ENCODE measurements around the gene PDE4DIP.
"Not testable (repeated sequence)": the region's sequence is repeated elsewhere in the genome, so short reads cannot be mapped to it uniquely, and the experiment has no call there.

Gene PDE4DIP

DNA sequence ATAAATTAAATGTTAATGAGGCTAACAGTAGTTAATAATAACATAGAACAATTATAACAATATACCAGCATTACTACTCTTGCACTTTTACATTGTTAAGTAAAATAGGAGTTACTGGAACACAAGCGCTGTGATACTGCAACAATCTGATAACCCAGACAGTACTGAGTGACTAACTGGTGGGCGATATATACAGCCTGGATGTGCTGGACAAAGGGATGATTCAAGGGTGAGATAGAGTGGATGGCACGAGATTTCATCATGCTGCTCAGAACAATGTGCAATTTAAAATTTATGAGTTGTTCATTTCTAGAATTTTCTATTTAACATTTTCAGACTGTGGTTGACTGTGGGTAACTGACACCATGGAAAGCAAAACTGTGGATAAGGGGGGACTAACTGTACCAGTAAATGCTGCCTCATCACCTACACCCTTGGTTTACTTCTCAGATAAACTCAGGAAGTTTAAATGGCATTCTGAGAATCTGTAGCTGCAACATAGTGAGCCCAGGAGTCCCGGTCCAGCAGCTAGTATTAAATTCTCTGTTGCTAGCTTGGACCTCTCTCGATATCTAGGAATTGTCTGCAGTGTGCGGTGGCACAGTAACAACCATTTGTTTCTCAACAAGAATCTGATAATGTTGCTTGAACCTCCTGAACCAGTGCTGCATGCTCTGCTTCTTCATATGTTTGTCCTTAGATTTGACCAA, 24.9 kb downstream of the PDE4DIP start:
- DNase-seq (ENCODE audit: low spot score); FAIRE-seq: not testable (repeated sequence)

DNA sequence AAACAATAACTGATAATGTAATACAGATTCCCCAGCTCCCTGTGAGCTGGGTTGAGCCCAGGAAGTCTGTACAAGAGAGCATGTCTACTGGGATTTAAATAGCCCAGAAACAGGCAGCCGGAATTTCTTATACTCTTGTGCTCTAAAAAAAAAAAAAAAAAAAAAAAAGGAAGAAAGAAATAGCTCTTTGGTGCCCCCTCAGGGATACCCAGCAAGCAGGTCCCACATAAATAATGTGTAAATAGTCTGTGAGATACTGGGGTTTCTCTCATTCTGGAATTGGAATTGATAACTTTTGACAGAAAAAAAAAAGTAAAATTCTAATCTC, 25.4 kb downstream of the PDE4DIP start:
- not testable (repeated sequence) for FAIRE-seq; DNase-seq (ENCODE audit: low spot score)

DNA sequence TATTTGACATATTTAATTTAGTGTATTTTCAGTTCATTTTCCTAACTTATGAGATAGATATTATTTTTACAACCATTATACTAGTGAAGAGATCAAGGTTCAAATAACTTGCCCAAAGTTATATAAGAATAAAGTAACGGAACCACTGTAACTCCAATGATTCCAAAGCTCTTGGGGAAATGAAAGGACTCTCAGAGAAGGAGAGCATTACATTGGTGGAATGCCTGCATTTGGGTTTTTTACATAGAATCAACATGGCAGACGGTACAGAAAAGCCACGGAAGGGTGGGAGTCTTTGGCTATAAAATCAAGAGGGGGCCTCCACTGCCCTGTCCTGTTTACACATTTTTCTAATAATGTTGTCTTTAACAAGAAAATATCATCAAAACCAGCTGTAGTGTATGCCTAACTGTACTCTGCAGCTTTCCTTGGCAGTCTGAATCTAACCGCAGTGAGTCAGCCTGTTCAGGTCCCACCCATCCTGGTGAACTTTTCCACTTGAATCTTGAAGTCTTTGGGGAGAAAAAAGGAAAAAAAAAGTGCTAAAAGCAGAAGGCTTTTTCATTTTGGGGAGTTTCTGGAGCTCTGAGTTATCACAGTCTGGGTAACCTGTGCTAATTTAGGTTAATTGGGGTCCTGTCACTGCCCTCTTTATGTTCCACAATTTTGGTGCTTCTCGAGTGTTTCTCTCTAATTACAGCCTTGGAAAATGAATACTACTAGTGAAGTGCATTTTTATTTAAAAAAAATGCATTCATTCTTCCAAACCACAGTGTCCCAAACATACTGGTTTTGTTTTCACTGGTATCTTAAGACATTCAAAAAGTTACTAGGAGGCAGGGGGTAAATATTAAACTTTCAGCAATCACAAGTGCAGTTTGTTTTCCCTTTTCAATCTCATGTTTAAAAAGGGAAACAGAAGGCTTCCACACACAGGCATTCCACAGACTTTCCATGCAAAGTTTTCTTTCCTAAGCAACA, 30.5 kb downstream of the PDE4DIP start:
- not testable (repeated sequence) for FAIRE-seq

DNA sequence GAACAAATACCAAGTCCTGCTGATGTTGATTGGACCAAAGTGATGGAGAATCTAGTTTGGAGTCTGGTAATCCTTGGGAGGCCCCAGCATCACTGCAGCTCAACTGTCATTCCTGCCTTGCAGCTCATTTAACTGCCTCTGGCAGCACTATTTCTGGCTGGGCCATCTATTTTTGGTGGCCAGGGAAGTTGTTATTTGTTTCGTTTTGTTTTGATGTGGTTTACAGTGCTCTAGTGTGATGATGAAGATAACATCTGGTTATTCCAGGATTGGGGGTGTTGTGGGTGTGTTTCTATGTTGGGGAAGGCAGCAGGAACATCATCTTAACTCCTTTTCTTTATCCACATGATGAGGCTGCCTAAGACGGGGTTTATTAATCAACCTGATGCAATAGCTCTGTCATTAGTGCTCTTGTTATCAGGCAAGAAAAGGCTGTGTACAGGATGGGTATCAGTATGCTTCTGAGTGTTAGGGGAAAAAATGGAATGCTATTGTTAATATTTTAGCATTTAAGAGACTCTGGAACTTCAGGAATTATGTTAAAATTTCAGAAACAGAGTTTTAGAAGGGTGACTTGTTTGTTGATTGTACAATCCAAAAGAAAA, 35.7 kb downstream of the PDE4DIP start:
- not testable (repeated sequence) for FAIRE-seq

More for the DNA sequence above, 30.5 kb downstream of the PDE4DIP start:
- not testable (repeated sequence) for DNase-seq (ENCODE audit: low spot score)

DNA sequence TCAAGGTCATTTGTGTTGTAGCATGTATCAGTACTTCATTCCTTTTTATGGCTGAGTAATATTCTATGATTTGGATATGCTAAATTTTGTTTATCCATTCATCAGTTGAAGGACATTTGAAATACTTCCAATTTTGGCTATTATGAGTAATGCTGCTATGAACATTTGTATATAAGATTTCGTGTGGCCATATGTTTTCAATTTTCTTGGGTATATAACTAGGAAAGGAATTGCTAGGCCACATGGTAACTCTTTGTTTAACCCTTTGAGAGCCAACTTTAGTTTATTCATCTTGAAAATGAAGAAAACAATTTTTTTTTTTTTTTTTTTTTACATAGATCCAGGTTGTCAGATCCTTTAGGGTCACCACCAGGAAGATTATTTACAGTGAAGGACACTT, 37.0 kb downstream of the PDE4DIP start:
- not testable (repeated sequence) for FAIRE-seq; DNase-seq (ENCODE audit: low spot score)

More for the DNA sequence above, 35.7 kb downstream of the PDE4DIP start:
- DNase-seq (ENCODE audit: low spot score) = not testable (repeated sequence)

DNA sequence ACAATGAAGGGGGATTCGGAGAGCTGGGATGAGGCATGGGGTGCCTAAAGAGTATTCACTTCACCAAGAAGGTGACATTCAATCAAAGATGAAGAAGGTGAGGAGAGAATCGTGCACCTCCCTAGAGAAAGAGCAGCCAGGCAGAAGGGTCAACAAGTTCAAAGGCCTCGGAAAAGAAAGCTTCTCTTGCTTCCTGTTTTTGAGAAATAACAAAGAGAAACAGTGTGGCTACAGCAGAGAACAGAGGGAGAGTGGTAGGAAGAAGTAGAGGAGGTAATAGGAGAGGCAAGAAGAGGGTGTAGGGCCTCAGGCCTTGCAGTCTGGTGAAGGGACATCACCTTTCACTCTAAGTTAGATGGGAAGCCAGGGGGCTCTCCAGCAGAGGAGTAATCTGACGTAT, 41.0 kb downstream of the PDE4DIP start:
- not testable (repeated sequence) for DNase-seq (ENCODE audit: low spot score); FAIRE-seq

DNA sequence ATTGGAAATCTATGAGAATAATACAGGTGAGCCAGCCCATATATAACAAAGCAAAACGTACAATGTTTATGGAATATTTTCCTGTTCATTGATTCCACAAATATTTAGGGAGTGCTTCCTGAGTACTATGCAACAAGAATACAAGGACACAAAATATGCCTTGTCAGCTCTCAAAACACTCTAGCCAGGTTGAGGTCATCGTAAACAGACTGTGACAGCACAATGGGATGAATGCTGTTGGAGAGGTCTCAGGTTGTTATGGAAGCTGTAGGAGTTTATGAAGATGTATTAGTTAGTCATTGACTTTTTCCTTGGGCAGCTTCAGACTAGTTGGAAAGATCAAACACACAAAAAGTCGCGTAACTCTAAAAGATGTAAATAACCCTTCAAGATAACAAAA, 42.1 kb downstream of the PDE4DIP start:
- DNase-seq (ENCODE audit: low spot score) = not testable (repeated sequence)

DNA sequence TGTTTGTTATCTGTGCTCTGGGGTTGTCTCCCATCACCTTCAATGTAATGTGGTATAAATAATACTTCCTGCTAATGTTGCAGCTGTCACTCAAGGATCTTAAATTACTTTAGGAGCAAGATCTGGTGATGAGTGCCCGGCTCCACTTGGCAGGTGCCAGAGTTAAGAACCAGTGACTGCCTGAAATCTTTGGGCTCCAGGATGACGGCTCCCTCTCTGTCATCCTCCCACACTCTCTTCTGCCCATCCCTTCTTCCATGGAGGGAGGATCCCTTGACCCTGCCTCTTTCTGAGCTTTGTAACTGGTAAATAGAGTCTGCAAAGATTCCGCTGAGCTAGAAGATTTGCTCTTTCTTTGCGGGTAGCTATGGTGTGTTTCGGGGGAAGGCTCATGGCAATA, 44.4 kb downstream of the PDE4DIP start:
- DNase-seq (ENCODE audit: low spot score); FAIRE-seq: not testable (repeated sequence)

More for the DNA sequence above, 42.1 kb downstream of the PDE4DIP start:
- not testable (repeated sequence) for FAIRE-seq

DNA sequence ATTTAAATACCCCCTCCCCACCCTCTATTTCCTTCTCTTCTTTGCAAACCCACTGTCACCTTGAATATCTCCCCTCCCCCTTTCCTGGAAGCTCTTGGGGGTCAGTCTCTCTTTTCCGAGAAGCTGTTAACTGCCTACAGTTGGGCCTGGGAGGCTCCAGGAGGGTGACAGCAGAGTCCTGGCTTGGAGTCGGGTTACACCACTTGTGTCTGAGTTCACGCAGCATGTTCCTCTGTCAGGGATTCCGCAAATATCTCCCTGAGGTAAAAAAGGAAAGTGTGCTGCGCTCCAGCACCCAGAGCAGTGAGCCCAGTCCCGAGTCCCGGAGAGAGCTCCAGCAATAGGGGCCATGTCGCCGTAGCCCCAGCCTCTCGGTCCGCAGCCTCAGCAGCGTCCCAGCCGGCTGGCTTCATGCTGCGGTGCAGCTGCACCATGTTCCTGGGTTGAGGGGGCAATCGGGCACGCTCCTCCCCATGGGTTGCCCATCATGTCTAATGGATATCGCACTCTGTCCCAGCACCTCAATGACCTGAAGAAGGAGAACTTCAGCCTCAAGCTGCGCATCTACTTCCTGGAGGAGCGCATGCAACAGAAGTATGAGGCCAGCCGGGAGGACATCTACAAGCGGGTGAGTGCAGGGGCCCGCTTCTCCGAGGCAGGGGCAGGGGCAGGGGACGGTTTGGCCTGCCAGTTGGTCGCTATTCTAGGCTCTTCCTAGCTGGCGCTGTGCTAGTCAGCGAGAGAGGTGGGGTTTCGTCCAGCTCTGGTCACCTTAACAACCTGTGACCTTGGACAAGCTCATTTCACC, 45.2 kb downstream of the PDE4DIP start:
- not testable (repeated sequence) for DNase-seq (ENCODE audit: low spot score); FAIRE-seq

DNA sequence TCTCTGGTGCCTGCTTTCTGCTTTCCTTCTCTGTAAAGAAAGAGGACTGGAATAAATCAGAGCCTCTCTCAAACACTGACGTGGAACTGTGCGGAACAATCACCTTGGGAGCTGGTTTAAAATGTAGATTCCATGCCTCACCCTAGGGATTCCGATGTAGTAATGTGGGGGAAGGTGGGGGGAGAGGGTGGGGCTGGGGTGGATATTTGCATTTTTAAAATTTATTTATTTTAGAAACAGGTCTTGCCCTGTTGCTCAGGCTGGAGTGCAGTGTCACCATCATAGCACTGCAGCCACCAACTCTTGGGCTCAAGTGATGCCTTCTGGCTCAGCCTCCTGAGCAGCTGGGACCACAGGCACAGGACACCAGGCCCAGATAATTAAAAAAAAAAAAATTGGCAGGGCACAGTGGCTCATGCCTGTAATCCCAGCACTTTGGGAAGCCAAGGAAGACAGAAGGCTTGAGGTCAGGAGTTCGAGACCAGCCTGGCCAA, 45.9 kb downstream of the PDE4DIP start:
- FAIRE-seq; DNase-seq (ENCODE audit: low spot score): not testable (repeated sequence)

DNA sequence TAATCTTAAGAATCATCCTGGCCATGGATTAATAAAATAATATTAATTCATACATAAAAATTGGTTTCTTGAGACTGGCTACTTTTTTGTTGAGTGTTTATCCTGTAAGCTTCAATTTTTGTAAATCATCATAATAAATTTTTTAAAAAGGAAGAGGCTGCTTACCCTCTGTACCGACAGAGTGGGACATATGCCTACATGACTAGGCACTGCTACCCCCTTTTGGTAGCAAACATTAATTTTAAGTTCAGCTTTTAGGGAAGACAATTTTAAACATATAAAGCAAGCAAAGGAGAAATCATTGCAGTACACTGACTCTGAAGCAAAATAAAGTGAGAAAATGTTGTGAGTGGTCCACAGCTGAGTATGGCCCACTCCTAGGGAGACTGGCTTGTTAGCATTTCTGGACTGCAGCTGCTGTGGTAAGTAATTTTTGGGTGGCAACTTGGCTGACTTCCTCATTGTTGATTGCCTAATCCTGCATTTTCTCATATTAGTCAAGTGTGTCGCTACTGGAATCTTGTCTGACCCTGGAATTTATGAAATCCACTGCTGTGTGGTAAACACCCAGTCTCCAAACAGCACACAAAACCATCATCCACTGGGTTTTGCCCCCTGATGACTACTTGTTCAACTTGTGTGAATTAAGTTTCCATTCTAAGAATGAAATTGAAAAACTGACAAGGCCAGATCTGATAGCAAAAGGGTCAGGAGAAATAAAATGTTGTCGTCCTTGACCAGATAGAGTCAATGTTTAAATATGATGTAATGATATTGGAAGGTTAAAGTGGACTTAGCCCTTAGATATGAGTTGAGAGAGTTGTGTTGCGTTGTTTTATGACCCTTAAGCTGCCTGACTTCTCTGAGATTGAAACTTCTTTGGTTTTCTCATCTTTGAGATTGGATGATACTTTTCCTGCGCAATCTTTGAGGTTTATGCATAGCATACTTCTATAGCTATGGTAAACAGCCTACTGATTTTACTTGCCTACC, 50.4 kb downstream of the PDE4DIP start:
- FAIRE-seq = not testable (repeated sequence)

DNA sequence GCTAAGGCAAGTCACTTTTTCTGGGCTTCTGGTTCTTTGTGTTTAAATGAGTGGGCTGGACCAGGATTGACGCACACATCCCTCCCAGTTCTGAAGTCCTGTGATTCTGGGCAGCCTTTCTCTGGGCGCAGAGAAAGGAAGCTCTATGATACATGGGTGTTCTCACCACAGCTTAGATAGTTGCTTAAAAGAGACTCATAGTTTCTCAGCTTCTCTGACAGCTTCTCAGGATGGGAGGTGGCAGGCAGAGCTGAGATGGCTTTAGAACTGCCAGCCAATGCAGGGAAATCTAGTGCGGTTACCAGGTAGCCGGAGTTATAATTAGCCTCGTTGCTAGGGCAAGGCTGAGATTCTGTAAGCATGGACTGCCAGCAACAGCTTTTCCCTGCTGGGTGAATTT, 55.8 kb downstream of the PDE4DIP start:
- not testable (repeated sequence) for FAIRE-seq; DNase-seq (ENCODE audit: low spot score)

More for the DNA sequence above, 50.4 kb downstream of the PDE4DIP start:
- not testable (repeated sequence) for DNase-seq (ENCODE audit: low spot score)

DNA sequence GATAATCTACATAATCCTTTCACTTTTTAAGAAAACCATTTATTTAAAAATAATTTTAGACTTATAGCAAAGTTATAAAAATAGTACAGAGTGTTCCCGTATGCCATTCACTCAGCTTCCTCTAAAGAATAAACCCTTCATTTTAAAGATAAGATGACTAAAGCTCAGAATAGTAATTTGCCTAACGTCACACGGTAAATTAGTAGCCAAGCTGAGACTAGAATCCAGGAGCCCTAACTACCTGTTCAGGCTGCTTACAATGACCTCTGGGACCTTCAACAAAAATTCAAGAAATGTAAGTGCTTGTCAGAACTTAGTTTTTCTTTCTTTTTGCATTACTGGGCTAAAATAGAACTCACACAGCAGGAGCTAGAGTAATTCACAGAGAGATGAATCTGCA, 56.5 kb downstream of the PDE4DIP start:
- FAIRE-seq; DNase-seq (ENCODE audit: low spot score): not testable (repeated sequence)

DNA sequence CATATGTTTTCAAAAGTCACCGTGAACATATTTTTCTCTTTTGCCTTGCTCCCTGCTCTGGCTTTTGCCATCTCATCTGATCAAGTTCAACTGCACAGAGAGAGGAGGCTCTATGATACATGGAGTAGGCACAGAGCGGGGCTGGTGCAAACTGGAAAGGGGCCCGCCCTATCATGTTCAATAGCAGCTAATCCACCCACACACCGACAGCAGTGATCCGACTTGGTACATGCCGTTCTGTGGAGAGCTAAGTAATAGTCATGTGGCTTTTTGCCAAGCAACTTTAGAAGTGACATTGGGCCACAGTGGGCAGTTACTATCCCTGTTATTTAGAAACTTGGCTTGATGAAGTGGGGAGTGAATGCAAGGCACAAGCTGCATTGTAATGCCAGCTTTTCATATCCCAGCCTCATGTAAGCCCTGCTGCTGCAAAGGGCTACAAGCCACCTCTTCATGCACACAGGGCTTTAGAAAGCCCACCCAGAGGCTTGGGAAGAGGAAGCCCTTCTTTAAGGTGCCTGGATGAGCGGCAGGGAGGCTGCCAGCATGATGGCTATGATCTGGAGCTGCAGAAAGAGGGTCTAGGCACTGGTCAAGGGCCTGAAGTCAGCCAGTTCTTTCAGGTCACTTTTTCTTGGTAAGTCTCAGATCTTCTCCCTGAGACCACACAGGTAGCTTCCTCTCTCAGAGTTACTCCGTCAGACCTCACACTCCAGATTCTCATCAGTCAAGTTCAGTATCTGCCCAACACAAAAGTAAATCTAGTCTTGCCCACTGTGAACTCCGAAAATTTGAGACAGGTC, 57.1 kb downstream of the PDE4DIP start:
- not testable (repeated sequence) for DNase-seq (ENCODE audit: low spot score)

DNA sequence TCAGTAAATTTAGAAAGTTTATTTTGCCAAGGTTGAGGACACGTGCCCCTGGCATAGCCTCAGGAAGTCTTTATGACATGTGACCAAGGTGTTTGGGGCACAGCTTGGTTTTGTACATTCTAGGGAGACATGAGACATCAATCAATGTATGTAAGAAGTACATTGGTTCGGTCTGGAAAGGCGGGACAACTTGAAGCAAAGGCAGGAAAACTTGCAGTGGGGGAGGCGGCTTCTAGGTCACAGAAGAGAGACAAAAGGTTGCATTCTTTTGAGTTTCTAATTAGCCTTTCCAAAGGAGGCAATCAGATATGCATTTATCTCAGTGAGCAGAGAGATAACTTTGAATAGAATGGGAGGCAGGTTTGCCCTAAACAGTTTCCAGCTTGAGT, 57.7 kb downstream of the PDE4DIP start:
- not testable (repeated sequence) for DNase-seq (ENCODE audit: low spot score); FAIRE-seq

More for the DNA sequence above, 57.1 kb downstream of the PDE4DIP start:
- not testable (repeated sequence) for FAIRE-seq

DNA sequence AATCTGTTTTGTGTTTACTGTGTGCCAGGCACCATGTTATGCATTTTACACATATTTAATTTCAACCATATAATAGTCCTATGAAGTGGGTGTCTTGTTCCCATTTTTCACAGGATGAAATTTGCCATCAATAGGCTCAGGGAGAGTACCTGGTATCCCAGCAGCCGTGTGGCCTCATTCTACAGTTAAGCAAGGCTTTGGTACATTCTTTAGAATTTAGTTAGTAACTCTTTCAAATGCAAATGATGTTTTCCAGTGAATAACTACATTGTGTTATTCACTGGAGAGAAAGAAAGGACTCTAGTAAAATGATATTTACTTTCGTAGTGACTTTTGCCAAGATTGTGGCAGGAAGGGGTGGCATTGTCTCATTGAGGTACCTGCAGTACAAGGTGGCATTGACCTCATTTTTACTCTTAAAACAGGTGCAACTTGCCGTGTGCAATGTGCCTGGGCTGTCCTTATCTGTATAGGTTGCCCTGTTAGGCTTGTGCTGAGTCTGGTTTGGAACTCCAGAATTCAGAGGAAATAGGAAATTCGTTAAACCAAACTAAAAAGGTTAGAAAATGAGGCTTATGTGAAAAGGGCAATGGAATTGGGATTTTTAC, 65.1 kb downstream of the PDE4DIP start:
- FAIRE-seq; DNase-seq (ENCODE audit: low spot score): not testable (repeated sequence)

DNA sequence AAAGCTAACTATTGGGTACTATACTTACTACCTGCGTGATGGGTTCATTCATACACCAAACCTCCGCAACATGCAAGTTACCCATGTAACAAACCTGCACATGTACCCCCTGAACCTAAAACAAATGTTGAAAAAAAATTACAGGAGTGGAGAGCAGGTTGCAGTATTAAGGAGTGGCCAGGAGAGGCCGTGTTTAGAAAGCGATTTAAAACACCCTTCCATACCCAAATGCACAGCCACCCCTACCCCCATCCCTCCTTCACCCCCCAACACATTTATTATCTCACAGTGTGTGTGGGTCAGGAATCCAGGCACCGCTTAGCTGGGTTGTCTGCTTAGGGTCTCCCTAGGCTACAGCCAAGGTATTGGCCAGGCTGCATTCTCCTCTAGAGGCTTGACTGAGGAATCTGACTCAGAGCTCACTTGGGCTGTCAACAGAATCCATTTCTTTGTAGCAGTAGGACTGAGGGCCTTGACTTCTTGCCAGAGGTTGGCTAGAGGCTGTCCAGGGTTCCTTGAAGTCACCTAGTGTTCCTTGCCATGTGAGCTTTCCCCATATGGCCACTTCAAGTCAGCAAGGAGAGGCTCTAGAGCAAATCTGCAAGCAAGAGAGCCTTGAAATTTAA, 67.2 kb downstream of the PDE4DIP start:
- FAIRE-seq = not testable (repeated sequence)

More for the DNA sequence above, 67.2 kb downstream of the PDE4DIP start:
- DNase-seq (ENCODE audit: low spot score) = not testable (repeated sequence)

Measured in urothelium cell line (cell line).